ENCODE measurements around the gene HMCN1.

The HMCN1 gene

DNA sequence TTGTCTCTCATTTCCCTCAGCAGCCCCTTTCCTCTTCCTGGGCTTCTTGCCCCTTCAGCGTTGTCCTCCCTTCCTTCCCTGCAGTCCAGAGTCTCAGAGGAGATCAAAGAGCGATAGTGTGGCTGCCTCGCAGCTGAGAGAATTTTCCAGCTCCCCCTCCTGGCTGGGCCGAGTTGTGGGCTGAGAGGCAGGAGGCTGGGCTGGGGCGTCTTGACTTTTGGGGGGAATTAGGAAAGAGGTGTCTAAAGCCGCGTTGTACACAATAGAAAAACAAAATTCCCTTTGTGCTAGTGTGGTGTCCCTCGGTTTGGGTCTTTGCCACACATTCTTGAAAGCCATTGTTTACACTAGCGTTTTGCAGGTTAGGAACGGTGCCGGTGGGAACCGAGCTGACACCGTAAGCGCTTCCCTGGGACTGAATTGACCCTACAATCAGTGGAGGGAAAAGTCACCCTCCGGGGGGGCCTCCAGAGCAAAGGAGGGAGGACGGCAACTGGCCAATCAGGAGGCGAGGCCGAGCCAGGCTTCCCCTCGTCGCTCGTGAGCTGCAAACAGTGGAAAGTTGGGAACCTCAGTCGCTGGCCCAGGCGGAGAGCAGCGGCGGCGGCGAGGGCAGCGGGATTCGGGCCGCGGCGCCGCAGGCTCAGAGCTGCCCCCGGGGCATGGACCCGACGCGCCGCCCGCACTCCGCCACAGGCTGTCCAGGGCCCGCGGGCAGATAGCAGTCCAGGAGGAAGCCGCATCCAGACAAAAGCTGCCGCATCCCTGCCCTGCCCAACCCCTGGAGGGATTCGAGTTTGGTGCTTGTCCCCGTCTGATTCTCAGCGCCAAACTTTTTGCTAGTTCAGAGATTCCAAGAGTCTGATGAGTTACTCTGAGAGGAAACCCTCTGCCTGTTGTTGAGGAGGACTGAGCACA, at the start of gene HMCN1:
TSS of gene HMCN1 (plus strand) at position 574 of the 918 bp plus-strand sequence. CDS start 389 bp downstream, outside the sequence.
- DNase-seq, result peak; percentile 18

DNA sequence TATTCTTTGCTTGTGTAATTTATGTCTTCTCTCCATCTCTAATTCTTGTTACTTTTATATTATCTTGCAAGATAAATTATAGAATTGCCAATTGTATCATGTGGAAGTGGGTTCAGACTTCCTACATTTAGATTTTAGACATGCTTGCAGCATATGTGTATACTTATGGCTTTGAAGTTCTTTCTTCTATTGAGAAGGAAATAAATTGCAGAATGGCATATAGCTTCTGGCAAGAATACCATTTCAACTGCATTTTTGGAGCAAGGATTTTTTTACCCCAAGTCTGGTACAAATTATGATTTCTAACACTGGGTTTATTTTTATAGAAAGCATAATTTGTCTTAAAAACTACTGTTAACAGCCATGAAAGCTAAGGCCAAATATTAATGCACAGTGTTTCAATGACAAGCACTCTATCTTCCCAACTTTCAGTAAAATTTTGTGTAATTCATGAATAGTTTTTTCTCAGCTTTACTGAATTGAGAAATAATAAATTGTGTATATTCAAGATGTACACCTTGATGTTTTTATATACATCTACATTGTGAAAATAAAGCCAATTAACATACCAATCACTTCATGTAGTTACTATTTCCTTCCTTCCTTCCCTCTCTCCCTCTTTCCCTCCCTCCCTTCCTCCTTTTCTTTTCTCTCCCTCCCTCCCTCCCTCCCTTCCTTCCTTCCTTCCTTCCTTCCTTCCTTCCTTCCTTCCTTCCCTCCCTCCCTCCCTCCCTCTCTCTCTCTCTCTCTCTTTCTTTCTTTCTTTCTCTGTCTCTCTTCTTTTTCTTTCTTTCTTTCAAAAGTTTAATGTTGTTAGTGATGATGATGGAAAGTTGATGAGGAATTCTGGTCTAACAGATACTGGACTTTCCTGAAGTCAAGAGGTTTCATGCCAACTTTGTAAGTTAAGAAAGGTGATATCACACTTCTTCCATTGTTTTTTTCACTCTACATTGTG, 47.1 kb upstream of the HMCN1 start:
- DNase-seq, result no peak

DNA sequence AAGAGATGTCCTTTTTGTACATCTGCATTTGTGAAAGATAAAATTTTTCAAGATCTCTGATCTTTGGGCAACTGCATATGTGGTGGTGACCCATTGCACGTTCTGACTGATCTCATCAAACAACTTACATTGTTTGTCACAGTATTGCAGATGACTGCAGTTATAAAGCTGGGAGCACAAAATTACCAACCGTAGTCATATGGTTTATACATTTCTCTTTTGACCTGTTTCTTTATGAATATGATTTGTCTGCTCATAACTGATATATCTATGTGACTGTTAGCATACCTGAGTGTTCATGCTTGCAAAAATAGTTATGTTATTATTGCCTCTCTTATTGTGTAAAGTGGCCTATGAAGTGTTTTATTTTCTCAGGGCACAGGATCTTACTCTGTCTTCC, 43.7 kb upstream of the HMCN1 start:
- no peak for DNase-seq

DNA sequence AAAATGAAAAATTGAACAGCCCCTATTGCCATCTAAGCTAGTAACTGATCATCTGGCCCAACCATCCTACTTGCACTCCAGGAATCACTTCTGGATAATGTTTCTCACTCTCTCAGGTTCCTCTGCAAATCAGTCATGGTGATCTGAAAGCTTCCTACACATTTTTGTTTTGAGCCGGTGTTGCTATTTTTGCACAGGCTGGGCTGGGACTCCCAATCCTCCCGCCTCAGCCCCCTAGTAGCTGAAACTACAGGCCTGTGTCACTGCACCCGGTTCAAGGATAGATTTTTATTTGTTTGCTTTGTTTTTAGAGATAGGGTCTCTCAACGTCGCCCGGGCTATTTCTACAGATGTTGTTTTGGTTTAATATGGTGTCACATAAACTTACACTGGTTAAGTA, 40.5 kb upstream of the HMCN1 start:
- DNase-seq, result no peak

DNA sequence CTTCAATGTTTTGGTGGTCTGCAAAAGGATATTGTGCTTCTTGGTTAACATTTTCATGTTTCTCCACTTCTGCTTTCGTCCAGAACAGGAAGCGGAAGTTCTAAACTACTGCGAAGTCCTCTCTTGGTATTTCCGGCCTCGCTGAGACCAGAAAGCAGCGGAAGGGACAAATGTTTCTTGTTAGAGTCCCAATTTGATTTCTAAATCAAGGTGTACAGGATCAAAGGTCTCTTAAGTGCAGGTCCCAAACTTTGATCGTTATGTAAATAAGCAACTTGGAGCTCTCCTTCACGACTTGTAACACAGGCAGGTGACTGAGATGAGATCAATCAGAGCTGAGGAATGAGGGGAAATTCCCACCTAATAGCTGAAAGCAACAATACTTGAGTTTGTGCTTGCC, 40.1 kb upstream of the HMCN1 start:
- no peak for DNase-seq

DNA sequence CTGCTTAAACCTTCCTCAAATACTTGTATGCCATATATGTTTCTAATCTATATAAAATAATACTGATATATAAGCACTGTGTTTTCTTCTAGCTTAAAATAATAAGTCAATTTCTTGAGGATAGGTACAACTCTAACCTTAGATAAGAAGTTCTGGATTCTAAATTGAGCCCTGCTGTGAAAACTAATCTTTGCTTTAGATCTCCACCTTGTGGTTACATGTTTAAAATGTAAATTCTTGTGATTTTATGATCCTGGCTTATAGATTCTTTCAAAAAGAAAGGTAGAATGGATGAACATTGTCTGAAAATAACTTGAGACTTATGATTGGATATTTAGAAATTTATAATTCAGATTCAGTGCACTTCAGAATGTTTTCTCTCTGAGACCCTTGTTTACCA, 38.9 kb upstream of the HMCN1 start:
- DNase-seq, result no peak

DNA sequence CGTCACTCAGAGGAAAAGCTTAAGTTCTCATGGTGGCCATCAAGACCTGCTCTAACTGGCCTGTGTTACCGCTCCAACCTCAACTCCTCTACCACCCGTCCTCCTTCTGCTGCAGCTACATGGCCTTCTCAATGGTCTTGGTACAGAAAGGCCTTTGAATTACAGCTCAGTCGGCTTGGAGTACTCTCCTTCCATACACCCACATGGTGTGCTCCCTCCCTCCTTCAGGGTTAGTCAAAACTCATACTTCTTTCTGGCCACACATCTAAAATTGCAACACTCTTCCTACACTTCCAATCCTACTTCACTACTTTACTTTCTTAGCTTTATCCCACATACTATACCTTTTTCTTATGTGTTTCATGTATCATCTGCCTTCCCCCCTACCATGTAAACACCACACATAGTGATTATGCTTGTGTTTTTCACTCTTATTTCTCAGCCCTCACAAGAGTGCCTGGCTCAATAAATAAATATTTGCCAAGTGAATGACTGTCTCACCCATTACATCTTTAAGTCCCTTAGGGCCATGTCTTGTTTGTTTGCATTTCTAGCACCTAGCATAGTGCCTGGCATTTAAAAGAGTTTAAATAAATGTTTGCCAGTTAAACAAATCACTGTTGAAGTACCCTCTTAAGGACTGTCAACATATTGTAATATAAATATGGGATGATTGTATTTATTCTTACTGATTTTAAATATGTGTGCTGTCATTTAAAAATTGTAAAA, 37.6 kb upstream of the HMCN1 start:
- no peak for DNase-seq

DNA sequence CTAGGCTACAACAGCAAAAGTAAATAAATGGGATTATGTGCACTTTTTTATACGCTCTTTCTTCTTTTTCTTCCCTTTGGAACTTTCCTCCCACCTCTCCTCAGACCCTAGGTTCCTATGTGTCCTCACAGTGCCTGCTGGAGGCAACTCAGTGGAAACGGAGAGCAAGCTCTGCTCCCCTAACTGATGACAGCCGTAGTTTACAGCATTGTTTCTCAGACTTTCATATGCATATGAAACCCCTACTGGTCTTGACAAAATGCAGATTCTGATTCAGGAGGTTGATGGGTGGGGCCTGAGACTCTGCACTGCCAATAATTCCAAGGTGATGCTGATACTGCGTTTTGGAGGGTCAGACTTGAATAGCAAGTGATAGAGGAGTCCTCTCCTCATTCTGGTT, 34.3 kb upstream of the HMCN1 start:
- DNase-seq, result no peak

DNA sequence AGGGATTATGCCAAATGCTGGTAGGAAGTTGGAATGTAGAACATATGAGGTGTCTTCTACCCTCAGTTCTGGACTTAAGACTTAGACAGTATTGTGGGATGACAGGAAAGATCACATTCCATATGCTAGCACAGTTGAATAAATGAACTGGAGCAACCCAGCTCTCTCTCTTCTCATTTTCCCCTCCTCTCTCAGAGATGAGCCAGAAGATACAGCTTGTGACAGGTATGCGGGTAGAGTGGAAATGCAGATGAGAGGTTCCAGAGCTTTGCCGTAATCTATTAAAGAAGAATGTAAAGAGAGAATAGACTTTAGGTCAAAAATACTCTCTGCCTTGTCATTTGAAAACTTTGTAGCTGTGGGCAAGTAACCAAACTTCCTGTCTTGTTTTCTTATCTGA, 32.5 kb upstream of the HMCN1 start:
- DNase-seq, result no peak

DNA sequence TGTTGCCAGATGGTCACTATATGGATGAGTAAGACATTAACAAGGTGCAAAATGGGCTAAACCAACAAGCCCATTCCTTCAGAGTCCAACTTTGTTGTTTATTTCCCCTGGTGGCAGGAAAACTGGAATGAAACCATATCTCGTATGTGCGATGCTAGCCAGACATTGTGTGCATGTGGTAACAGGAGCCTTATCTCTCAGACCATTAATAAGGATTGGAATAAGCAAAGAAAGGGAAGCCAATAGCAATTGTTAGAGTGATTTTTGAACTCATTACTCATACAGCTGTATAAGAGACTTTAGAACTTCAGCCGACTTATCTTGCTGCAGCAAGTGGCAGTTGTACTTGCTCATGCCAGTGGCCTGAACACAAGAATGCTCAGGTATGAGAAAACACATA, 30.0 kb upstream of the HMCN1 start:
- no peak for DNase-seq

DNA sequence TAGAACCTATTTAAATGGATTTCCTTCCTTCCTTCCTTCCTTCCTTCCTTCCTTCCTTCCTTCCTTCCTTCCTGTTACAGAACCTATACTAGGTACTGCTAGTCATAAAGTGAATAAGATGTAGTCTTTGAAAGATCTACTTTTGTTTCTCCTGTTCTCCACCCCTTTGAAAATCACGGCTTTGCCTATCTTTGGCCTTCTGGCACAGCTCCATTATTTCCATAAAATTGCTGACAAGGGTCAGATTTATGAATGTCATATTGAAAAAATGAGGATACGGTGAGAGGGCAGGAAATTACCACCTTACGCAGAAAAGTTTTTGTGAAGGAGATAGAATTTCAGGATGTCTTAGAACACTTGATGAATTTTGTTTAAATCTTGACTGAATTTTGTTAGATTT, 18.1 kb upstream of the HMCN1 start:
- DNase-seq, result no peak

DNA sequence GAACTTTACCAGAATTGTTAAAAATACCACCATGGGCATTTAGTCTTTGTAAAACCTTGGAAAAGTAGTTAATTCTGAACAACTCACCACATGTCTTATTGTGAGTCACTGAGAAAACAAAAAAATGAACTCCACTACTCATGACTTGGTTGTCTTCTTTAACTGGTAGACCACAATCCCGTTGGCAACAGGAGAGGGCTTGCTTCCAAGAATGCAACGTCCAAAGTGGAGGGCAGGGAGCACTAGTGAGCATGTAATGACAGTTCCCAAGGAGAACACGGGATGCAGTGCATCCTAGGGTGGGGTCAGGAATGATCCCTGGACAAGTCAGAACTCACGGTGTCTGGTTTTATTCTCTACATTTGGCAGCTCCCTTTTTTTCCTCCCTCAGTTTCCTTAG, 15.2 kb upstream of the HMCN1 start:
- DNase-seq, result no peak

DNA sequence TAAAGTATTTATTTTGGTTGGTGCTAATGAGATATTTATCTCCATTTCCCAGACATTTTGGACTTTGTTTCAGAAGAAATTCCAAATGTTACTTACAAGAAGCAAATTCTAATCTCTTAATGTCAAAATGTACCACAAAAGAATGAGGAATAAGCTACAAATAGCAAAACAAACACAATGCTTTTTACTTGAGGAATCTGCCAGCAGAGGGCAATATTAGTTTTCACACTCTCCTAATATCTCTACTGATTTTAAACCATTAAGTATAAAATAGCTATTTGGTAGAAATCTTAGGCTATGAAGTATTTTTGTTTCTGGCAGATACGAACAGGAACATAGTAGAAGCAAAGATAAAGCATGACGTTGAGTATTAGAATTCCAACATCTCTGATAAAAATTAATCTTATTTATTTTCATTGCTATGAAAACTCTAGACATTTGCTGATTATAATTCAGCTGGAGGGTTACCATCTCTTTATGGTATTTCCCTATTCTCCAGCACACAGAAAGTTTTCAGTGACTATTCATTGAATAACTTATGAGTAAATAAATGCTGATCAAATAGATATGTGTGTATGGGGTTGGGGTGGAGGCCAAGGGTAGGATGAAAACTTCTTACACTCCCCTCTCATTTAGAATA, 13.4 kb upstream of the HMCN1 start:
- DNase-seq, result no peak

DNA sequence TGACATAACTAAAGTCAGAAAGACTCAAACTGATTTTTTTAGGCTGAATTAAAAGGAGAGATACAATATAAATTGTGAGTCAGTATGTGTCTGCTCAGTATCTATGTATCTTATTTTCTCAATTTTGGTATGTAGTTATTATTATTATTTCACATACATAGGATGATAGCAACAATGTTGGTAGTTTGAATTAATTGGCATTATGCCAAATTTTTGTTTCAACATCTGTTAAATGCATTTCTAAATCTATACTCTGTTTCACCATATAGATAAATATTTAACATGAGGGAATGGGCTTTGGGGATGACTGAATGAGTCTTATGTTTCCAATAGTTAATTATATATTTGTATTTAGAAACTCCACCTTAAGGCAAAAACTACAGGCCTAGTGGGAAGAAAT, 12.6 kb upstream of the HMCN1 start:
- no peak for DNase-seq

DNA sequence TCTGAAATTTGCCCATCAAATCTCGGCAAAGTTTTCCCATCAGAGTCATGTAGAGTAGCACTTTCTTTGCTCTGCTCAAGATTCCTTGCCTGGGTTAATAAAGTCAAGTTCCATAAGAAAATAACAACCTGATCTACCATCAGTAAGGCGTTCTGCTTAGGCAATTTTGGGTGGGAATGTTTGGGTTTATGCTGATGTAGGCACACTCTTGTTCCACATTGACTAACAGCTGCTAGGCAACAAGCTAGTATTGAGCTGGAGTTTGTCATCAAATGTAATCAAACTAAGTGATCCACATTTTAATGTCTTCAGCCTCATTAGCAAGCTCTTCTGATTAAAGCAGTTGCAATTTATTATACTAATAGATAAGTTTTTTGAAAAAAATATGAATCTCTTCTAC, 12.1 kb upstream of the HMCN1 start:
- DNase-seq, result no peak

DNA sequence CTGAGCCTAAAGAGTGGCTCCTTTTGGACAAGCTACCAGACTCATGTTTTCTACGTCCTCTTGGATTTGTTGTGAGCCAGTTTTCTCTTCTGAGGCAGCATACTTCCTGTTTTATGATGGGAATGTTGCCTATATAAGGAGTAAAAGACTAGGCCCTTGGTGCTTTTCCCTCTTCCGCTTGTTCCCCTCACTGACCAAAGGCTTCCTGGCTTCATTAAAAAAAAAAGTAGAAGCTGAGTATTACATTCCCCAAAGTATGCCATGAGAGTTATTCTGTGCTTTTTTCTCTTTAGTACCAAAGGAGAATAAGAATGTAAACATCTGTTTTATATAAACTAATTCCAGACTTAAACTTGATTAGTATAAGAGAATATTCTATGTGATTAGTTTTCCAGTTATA, 6.5 kb upstream of the HMCN1 start:
- DNase-seq, result no peak

DNA sequence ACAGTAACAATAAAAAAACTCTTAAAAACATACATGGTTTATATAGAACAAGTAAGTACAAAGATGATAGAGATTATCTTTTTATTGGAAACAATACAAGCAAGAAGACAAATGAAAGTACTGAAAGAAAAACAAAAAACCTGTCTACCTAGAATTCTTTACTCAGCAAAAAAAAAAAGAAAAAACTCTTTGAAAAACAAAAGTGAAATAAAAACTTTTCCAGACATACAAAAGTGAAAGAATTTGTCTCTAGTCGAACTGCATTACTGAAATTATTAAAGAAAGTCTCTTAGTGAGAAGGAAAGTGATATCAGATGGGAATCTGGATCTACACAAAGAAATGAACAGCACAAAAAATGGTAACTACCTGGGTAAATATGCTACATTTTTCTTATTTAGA, 2.7 kb upstream of the HMCN1 start:
- no peak for DNase-seq

DNA sequence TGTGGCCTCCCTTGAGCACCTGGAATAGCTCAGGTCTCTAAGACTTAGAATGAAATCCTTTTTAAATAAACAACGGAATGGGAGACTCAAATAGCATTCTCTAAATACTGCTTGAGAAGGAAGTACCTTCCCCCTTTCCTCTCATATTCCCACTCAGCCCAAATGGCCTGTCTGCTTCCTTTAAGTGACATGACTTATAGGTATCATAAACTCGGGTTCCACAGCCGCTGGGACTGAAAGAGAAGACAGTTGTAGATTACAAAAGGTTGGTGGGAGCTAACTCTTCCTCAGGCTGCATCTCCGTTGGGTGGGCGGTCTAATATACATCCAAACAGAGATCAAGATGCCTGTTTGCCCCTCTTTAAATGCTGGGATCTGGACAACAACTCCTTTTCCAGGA, 1.2 kb upstream of the HMCN1 start:
- no peak for DNase-seq

DNA sequence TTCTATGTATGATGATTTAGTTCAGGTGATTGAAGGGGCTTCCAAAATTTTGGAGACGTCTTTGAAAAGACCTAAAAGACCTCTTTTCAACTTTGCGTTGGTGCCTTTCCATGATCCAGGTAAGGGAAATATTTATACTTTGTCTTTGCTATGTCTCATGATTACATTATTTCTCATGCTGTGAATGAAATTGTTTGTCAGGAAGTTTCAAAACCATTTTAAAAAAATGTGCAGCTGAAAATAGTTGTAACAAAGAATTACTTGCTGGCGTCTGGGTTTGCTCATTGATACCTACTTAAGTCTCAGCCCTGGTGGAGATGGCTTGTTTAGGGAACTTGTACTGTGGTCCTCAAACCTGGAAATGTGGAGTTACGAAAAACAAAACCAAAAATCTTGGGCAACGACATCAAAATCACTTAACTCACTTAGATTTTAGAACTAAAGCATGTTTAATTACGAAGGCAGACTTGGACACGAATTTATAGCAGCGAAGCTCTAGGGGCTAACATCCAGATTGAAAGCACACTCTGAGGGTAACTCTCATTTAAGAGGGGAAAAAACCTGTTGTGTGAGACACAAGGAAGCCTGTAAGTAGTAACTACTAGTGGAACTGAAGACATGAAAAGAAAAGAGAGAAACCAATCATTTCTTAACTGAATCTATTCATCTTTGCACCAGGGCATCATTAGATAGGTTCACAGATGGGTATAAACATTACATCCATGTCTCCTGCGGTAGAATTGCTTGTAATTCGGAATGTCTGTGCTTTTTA, 924 bp downstream of the HMCN1 start:
- DNase-seq, result no peak

DNA sequence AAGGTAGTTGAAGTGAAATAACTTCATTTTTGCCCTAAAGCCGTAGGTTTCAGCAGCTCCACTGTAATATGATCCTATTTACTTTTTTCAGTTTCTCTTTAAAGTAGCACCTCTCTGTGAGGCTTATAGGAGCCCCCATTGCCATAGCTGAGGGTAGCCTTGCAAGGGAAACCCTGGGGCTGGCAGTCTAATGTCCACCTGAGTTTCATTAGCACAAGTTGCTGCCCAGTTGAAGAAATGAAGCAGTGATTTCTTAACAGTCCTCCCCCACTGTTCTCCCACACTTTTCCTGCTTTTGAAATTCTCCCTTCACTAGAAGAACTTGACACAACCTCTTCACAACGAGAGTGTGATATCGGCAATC, 1.5 kb downstream of the HMCN1 start:
- DNase-seq, result no peak

DNA sequence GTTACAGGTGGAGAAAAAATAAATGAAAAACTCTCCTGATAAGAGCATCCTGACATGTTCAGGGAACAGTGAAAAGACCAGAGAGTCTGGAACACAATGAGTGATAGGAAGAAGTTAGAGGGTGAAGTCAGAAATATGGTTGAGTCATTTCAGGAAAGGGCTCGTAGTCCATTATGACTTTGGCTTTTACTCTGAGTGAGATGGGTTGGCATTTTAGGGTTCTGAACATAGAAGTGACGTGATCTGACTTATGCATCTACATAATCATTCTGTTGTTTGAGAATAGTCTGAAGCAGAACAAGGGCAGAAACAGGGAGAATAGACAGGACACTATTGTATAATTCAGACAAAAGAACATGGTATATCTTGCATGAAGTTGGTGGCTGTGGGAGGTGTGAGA, 5.8 kb downstream of the HMCN1 start:
- no peak for DNase-seq

DNA sequence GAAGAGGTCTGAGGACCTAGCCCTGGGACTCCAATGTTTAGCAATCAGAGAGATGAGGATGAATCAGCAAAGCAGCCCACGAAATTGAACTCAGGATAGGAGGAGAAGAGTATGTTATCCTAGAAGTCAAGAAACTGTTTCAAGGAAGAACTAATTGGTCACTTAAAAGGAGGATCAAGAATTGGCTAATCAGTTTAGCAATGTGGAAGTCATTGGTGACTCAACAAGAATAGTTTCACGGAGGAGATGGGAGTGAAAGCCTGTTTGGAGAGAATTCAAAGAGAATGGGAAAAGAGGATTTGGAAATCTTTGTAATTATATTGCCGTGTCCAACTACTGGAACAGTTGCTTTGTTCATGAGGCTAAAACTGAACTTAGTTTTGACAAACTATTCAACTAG, 7.4 kb downstream of the HMCN1 start:
- no peak for DNase-seq

All from activated CD8-positive, alpha-beta memory T cell treated with anti-CD3 and anti-CD28 coated beads, Interleukin-2, amount 50 U/mL, for 4 hours (primary cell).